Measurements from ENCODE around the gene TUBA3D. TPM values are rescaled to one million over a fixed set of nuclear protein-coding genes. Genes with fewer than 3 reads are reported as not detected.
"Not testable (repeated sequence)": the region's sequence is repeated elsewhere in the genome, so short reads cannot be mapped to it uniquely, and the experiment has no call there.

Gene TUBA3D
- total and polyA plus RNA-seq, 11 donors: 5.5 to 835 (median 106) TPM

DNA sequence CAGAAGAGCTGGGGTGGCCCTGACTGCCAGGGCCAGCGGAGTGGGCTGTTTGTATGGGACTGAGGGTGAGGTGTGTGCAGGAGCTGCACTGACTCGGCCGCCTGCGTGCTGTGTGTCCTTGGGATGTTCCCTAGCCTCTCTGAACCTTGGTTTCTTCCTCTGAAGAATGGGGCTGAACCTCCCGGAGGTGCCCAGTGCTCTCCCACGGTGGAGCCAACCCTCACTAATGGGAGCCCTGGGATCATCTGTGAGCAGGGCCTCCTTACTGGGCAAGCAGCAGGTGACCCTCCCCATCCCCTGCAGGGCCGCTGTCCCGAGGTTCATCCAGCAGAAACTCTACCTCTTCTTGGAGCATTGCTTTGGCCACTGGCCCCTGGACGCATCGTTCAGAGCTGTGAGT is 40.1 kb downstream of the TUBA3D start:
- 67 to 80% (median 75%) methylated on average over 3 to 10 of the region's 10 CpGs for WGBS, 4 donors
- no peak for TF ChIP-seq POLR2A (IDR thresholded peaks at IDR 0.05)
- TF ChIP-seq, protein P1, sequence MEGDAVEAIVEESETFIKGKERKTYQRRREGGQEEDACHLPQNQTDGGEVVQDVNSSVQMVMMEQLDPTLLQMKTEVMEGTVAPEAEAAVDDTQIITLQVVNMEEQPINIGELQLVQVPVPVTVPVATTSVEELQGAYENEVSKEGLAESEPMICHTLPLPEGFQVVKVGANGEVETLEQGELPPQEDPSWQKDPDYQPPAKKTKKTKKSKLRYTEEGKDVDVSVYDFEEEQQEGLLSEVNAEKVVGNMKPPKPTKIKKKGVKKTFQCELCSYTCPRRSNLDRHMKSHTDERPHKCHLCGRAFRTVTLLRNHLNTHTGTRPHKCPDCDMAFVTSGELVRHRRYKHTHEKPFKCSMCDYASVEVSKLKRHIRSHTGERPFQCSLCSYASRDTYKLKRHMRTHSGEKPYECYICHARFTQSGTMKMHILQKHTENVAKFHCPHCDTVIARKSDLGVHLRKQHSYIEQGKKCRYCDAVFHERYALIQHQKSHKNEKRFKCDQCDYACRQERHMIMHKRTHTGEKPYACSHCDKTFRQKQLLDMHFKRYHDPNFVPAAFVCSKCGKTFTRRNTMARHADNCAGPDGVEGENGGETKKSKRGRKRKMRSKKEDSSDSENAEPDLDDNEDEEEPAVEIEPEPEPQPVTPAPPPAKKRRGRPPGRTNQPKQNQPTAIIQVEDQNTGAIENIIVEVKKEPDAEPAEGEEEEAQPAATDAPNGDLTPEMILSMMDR (IDR thresholded peaks at IDR 0.05): no peak
- Histone ChIP-seq H3K4me3 (no peak overlapping the region), H3K9me3 (no peaks in the 10 kb centered on the region), H3K4me1 (no peaks in the 10 kb centered on the region), H3K36me3 (peaks cover 0 to 57% (median 30%) of the 10 kb centered on the region in 9 donors), H3K27ac (no peak overlapping the region), H3K27me3 (no peaks in the 10 kb centered on the region)
- ATAC-seq: no peak
- peak in 1 of 5 donors; percentile 49 for DNase-seq
- intact Hi-C loops (cut with DNase I): loop anchor here in 6 of 10 donors (2.0 to 10.0 kb wide), 3 partner anchors 101 to 104 kb away; no protein-coding TSS in a partner anchor

DNA sequence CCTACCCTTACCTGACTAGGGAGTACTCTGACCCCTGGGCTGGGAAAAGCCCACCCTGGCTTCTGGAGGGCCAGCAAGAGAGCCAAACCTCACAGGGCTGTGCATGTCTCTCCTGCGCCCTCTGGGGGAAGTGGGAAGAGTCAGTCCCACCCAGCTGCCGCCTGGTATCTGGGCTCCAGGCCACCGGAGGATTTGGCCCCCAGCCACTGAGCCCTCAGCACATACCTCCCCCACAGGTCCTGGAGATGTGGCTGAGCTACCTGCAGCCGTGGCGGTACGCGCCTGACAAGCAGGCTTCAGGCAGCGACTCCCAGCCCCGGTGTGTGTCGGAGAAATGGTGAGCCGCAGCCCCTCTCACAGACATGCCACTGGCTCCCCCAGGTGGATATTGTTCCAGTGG is 40.7 kb downstream of the TUBA3D start:
- intact Hi-C loops (cut with DNase I): loop anchor here in 6 of 10 donors (2.0 to 10.0 kb wide), 3 partner anchors 102 to 104 kb away; no protein-coding TSS in a partner anchor
- peak; percentile 54 to 78 (median 66) for ATAC-seq
- peak; percentile 43 to 80 (median 72) for DNase-seq
- H3K9me3 ChIP-seq, H3K4me3 ChIP-seq, H3K27ac ChIP-seq, H3K27me3 ChIP-seq, H3K4me1 ChIP-seq: not testable (repeated sequence)
- peaks cover 0 to 57% (median 30%) of the 10 kb centered on the region in 9 donors for H3K36me3 ChIP-seq
- 54 to 60% (median 54%) methylated on average over 5 to 11 of the region's 11 CpGs; no CpG with 5 or more reads in 1 of the 4 donors for WGBS, 4 donors
- TF ChIP-seq, protein P1 (IDR thresholded peaks at IDR 0.05): peak; percentile 26 to 62 (median 40)

DNA sequence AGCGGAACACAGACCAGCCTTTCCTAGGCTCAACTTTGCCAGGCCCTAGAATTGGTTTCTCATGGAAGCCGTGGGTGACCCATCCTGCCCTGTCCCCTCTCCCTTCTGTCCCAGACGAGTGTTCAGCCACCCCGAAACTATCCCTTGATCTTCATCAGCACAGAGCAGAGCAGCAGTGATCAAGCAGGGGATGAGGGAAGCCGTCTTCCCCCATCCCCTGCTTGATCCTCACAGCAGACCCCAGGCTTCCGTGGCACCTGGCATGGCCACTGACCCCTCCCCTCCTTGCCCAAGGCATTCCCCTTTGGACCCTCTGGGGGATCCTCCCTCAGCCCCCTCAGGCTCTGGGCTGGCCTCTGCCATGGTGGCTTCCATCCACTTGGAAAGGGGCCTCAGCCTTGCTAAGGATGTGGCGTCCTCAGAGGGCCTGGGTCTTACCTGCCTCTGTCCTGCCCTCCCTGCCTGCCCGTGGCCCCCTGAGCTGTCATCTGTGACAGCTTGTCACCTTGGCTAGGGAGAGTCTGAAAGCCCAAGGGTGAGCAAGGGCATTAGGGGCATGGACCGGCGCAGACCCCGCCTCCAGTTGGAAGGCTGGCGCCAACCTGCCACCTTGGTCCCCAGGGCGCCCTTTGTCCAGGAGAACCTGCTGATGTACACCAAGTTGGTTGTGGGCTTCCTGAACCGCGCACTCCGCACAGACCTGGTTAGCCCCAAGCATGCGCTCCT is 41.4 kb downstream of the TUBA3D start:
- 95 to 98% (median 95%) methylated on average over 11 to 17 of the region's 17 CpGs for WGBS, 4 donors
- Histone ChIP-seq H3K27me3 (no peaks in the 10 kb centered on the region), H3K27ac (no peak overlapping the region), H3K36me3 (peaks cover 0 to 58% (median 30%) of the 10 kb centered on the region in 9 donors), H3K9me3 (no peaks in the 10 kb centered on the region), H3K4me1 (peaks cover 0 to 6% (median 0%) of the 10 kb centered on the region in 12 donors), H3K4me3 (no peak overlapping the region)
- peak in 1 of 5 donors; percentile 55 for DNase-seq
- TF ChIP-seq, protein P1 (IDR thresholded peaks at IDR 0.05): no peak
- no peak for TF ChIP-seq POLR2A (IDR thresholded peaks at IDR 0.05)
- no peak for ATAC-seq
- intact Hi-C loops (cut with DNase I): loop anchor here in 6 of 10 donors (2.0 to 10.0 kb wide), 3 partner anchors 102 to 105 kb away; no protein-coding TSS in a partner anchor

DNA sequence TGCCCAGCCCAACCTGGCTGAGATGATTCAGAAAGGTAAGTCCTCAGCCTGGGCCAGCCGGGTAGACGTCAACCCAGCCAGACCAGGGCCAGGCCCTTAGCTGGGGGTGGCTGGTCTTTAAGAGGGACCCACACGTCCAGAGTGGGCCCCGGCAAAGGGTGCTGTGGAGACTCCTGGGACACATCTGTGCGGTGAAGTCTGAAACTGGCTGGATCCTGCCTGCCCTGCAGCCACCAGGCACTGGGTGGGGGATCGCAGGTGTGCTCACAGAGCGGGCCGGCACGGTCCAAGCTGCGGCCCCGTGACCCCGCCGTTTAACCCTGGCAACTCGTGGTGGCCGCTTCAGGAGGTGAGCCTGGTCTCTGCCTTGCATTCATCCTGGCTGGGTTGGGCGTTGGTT is 41.9 kb downstream of the TUBA3D start:
- H3K4me1 ChIP-seq, DNase-seq, H3K9me3 ChIP-seq, H3K27ac ChIP-seq, H3K27me3 ChIP-seq, H3K4me3 ChIP-seq, ATAC-seq: not testable (repeated sequence)
- peaks cover 0 to 52% (median 26%) of the 10 kb centered on the region in 9 donors for H3K36me3 ChIP-seq
- intact Hi-C loops (cut with DNase I): loop anchor here in 6 of 10 donors (2.0 to 10.0 kb wide), 3 partner anchors 103 to 106 kb away; no protein-coding TSS in a partner anchor
- WGBS, 4 donors: 83 to 92% (median 91%) methylated on average over 9 to 16 of the region's 16 CpGs

DNA sequence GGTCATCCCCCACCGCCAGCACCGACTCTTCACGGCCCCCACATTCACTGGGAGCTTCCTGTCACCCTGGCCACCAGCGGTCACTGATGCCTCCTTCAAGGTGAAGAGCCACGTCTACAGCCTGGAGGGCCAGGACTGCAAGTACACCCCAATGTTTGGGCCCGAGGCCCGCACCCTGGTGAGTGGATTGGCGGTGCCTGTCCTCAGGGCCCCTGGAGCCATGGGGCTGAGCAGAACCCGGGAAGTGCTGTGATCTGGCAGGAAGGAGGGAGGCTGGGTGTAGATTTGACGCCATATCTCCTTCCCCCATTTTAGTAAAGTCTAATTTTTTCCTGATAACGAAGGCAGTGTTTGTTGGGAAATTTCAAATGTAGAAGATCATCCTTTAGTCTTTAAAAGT is 42.6 kb downstream of the TUBA3D start:
- H3K36me3 ChIP-seq: peaks cover 0 to 46% (median 20%) of the 10 kb centered on the region in 9 donors

More for the DNA sequence above, 42.6 kb downstream of the TUBA3D start:
- ATAC-seq, H3K4me3 ChIP-seq, H3K9me3 ChIP-seq, DNase-seq, H3K4me1 ChIP-seq, H3K27ac ChIP-seq, H3K27me3 ChIP-seq: not testable (repeated sequence)
- 89 to 93% (median 91%) methylated on average over 8 to 10 of the region's 11 CpGs for WGBS, 4 donors
- intact Hi-C loops (cut with DNase I): loop anchor here in 4 of 10 donors (5.0 to 10.0 kb wide), 2 partner anchors 104 to 106 kb away; no protein-coding TSS in a partner anchor

All from heart left ventricle (tissue), 16 donors.